Fibroblast of pulmonary artery (primary cell): ENCODE results near the gene LMX1B.
"Not testable (repeated sequence)": the region's sequence is repeated elsewhere in the genome, so short reads cannot be mapped to it uniquely, and the experiment has no call there.

Experiments used
- DNase-seq: peaks from one replicate; pipeline ENCODE4 v3.0.0-alpha.2; 2010; ENCODE audit warnings: low read depth
- H3K4me3 ChIP-seq: replicated peaks from 2 replicates; pipeline ENCODE4 v1.5.1; 2011; ENCODE audit warnings: low read depth, mild to moderate bottlenecking, control low read depth, low read length, moderate library complexity
- TF ChIP-seq, protein P1 (sequence below): IDR thresholded peaks from 2 replicates; pipeline ENCODE4 v1.5.1; 2011; ENCODE audit warnings: mild to moderate bottlenecking, control low read depth, low read length, inconsistent platforms; ENCODE audit errors: missing control alignments

LMX1B gene

DNA sequence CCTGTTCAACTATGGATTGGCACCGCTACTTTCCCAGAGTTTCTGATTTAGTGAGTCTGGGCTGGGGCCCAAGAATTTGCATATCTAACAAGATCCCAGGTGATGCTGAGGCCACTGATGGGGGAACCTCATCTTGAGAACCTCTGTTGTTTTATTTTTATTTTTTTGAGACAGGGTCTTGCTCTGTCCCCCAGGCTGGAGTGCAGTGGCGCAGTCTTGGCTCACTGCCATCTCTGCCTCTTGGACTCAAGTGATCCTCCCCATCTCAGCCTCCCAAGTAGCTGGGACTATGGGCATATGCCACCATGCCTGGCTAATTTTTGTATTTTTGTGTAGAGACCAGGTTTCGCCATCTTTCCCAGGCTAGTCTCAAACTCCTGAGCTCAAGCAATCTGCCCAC, 35.7 kb downstream of the LMX1B start:
- TF ChIP-seq, protein P1, sequence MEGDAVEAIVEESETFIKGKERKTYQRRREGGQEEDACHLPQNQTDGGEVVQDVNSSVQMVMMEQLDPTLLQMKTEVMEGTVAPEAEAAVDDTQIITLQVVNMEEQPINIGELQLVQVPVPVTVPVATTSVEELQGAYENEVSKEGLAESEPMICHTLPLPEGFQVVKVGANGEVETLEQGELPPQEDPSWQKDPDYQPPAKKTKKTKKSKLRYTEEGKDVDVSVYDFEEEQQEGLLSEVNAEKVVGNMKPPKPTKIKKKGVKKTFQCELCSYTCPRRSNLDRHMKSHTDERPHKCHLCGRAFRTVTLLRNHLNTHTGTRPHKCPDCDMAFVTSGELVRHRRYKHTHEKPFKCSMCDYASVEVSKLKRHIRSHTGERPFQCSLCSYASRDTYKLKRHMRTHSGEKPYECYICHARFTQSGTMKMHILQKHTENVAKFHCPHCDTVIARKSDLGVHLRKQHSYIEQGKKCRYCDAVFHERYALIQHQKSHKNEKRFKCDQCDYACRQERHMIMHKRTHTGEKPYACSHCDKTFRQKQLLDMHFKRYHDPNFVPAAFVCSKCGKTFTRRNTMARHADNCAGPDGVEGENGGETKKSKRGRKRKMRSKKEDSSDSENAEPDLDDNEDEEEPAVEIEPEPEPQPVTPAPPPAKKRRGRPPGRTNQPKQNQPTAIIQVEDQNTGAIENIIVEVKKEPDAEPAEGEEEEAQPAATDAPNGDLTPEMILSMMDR, result no peak
- DNase-seq, result no peak
- H3K4me3 ChIP-seq, result no peak overlapping the region

DNA sequence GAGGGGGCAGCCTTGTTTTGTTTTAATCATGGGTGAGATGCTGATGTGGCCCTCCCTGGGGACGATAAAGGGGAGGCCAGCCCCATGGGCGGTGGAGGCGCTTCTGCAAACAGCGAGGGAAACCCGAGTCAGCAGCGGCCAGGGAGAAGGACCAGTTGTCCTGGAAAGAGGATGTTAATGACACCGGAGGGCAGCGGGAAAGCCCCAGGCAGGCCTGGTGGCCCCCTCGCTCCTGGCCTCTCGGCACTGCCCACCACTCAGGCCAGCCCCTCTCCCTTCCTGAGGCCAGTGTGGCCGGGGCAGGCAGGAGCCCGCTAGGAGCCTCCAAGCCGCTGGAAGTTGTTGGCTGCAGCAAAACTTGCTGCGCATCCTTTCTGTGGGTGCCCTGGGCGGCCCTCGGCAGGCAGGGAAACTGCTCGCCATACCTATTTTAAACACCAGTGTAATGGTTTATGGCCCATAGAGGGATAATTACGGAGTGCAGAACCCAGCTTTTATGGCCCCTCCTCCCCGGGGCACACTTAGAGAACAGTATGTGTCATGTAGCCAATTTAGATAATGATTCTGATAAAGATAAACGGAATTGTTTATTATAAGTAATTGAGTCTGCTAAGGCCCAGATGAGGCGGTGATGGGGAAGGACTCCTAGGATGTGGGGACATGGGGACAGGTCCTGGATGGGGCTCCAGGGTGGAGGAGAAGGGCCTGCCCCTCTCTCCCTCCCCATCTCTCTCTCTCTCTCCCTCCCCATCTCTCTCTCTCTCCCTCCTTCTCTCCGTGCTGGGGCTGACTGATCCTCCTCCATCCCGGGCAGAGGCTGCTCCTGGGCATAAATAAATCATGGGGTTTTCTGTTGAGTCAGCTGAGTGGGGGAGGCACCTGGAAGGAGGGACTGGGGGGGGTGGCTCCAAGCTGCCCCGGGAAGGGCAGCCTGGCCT, 36.9 kb downstream of the LMX1B start:
- H3K4me3 ChIP-seq, result no peak overlapping the region
- no peak for DNase-seq
- TF ChIP-seq, protein P1, result no peak

GRCh38 chr9:126652140-126652582, 38.4 kb downstream of the LMX1B start:
- no peak for DNase-seq
- no peak overlapping the region for H3K4me3 ChIP-seq
- TF ChIP-seq, protein P1, result no peak

- TF ChIP-seq, protein P1, result no peak
- no peak overlapping the region for H3K4me3 ChIP-seq
- no peak for DNase-seq
Observed at GRCh38 chr9:126654124-126654523, 40.4 kb downstream of the LMX1B start.

- not testable (repeated sequence) for H3K4me3 ChIP-seq, DNase-seq
Observed at GRCh38 chr9:126656214-126656613, 42.5 kb downstream of the LMX1B start.

GRCh38 chr9:126658201-126658825, 44.6 kb downstream of the LMX1B start:
- TF ChIP-seq, protein P1, result no peak
- no peak overlapping the region for H3K4me3 ChIP-seq
- no peak for DNase-seq

DNA sequence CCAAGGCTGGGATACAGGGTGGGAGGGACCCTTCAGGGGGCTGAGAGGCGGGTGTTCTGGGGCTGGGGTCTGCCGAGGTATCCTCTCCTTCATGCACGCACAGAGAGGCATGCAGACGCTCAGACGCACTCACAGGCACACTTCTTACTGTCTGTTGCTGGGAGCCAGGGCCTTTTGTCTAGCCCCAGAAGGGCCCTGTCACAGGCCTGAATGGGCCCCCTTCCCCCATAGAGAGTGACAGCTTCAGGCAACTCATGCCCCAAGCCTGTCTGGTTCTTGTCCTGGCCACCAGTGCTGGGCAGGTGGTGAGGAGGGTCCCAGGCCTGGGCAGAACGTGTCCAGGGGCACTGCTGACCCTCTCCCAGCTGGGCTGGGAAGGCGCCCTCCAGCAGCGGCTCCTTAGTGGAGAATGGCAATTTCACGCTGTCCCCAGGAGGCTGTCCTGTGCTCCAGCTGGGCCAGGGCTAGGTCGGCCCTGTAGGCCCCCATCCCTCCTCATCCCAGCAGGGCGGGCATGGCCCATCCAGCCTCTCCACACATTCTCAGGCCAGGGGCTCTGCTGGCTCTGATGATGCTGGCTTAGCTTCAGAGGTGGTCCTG, 45.3 kb downstream of the LMX1B start:
- H3K4me3 ChIP-seq, result no peak overlapping the region
- DNase-seq, result no peak
- TF ChIP-seq, protein P1, result no peak
